PC-9 (cell line): Measurements from ENCODE around the gene VAMP5. TPM values are rescaled to one million over a fixed set of nuclear protein-coding genes. Genes with fewer than 3 reads are reported as not detected.

Source experiments
- BruUV-seq: library from RNA; stranded (reverse); fragments of 400-500 nt; replicated peaks from 2 replicates; lab custom pipeline; 2021; lab: Mats Ljungman, UMichigan
- CTCF ChIA-PET: fragments of 300-600 bp; sonication (Branson Sonifier 250); formaldehyde crosslinking; loops from one replicate; lab custom pipeline; 2022; ENCODE audit warnings: antibody characterized with exemption; lab: Charles Lee
- POLR2A ChIA-PET: fragments of 300-600 bp; sonication (Branson Sonifier 250); formaldehyde crosslinking; loops from one replicate; lab custom pipeline; 2022; ENCODE audit warnings: antibody characterized with exemption; ENCODE audit not compliant: unreplicated experiment; lab: Charles Lee
- DNase-seq, 2 experiments: peaks; one replicate each; pipeline versions ENCODE4 v3.0.0 to v3.0.0-alpha.2; 2015 to 2022; ENCODE audit warnings: mixed read lengths in 1 of 2
- H2AFZ ChIP-seq: fragments of 200-600 bp; sonication (generic); 2 replicates; pipeline ENCODE4 v1.8.1; 2017; ENCODE audit warnings: antibody characterized with exemption
- H3F3A ChIP-seq: fragments of 200-600 bp; sonication (generic); 2 replicates; pipeline ENCODE4 v1.8.1; 2017; ENCODE audit warnings: antibody characterized with exemption, mild to moderate bottlenecking, low read depth; ENCODE audit not compliant: insufficient read depth
- H3K27ac ChIP-seq: fragments of 200-600 bp; sonication (generic); 2 replicates; pipeline ENCODE4 v1.6.1; 2016; ENCODE audit warnings: mixed run types
- H3K27me3 ChIP-seq: fragments of 200-600 bp; sonication (generic); 2 replicates; pipeline ENCODE4 v1.6.1; 2016; ENCODE audit warnings: low read depth, mixed run types; ENCODE audit not compliant: insufficient read depth
- H3K36me3 ChIP-seq: fragments of 200-600 bp; sonication (generic); 2 replicates; pipeline ENCODE4 v1.6.1; 2016; ENCODE audit warnings: low read depth, mixed run types
- H3K4me1 ChIP-seq: fragments of 200-600 bp; sonication (generic); replicated peaks from 2 replicates; pipeline ENCODE4 v1.6.1; 2016; ENCODE audit warnings: mixed run types; ENCODE audit not compliant: insufficient read depth
- H3K4me2 ChIP-seq: fragments of 200-600 bp; sonication (generic); 2 replicates; pipeline ENCODE4 v1.6.1; 2017; ENCODE audit warnings: mixed run types
- H3K4me3 ChIP-seq: fragments of 200-600 bp; sonication (generic); 2 replicates; pipeline ENCODE4 v1.6.1; 2016; ENCODE audit warnings: mixed run types
- H3K79me2 ChIP-seq: fragments of 200-600 bp; sonication (generic); 2 replicates; pipeline ENCODE4 v1.6.1; 2017; ENCODE audit warnings: low read depth, mixed run types
- H3K9me2 ChIP-seq: fragments of 200-600 bp; sonication (generic); 2 replicates; pipeline ENCODE4 v1.8.1; 2017; ENCODE audit warnings: mild to moderate bottlenecking; ENCODE audit not compliant: insufficient read depth
- H3K9me3 ChIP-seq: fragments of 200-600 bp; sonication (generic); 2 replicates; pipeline ENCODE4 v1.8.1; 2016; ENCODE audit warnings: low read depth; ENCODE audit not compliant: insufficient read depth
- H4K20me1 ChIP-seq: fragments of 200-600 bp; sonication (generic); 2 replicates; pipeline ENCODE4 v1.8.1; 2017; ENCODE audit not compliant: insufficient read depth
- EZH2 ChIP-seq: fragments of 200-600 bp; sonication (generic); IDR thresholded peaks from 2 replicates; pipeline ENCODE4 v1.8.0; 2017; ENCODE audit warnings: antibody characterized with exemption, low read depth
- intact Hi-C: fragments of 100-400 bp; cut with micrococcal nuclease; formaldehyde crosslinking; loops from one replicate; pipeline ENCODE4 v1.10.0; 2022; ENCODE audit not compliant: unreplicated experiment
- total RNA-seq: library from RNA; stranded (reverse); gene quantifications from 2 replicates; pipeline ENCODE4 v1.2.3, GENCODE V29; 2021
- TF ChIP-seq, protein P1 (sequence below): fragments of 200-600 bp; sonication (generic); conservative IDR thresholded peaks from 2 replicates; pipeline ENCODE4 v1.6.1; 2017; ENCODE audit warnings: mixed run types, antibody characterized with exemption, mild to moderate bottlenecking, moderate library complexity

Gene VAMP5
- total RNA-seq, 1 experiment from 2014 or later: 7.2 TPM

DNA sequence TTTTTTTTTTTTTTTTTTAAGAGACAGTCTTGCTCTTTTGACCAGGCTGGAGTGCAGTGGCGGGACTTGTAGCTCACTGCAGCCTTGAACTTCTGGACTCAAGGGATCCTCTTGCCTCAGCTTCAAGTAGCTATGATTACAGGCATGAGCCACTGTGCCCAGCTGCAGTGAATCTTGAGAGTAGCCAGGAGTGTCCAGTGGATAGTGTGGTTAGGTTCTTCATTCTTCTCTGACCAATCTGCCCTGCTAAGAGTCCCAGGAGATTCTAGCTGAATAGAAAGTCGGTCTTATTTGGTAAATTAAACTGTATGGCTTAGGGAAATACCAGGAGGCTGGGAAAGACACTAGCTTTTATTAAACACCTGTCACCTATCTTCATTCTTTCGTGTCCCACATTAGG is 47.1 kb downstream of the VAMP5 start:
- no peak for DNase-seq
- Histone ChIP-seq H3K9me2 (no peaks in the 10 kb centered on the region), H3K4me2 (no peak overlapping the region), H3K4me1 (no peaks in the 10 kb centered on the region), H3F3A (peaks cover 17% of the 10 kb centered on the region; the same call in 1 of the 2 replicates), H3K4me3 (no peak overlapping the region), H3K36me3 (peaks cover 18% of the 10 kb centered on the region), H4K20me1 (peaks cover 13% of the 10 kb centered on the region; the same call in 1 of the 2 replicates), H3K27ac (no peak overlapping the region), H3K9me3 (no peaks in the 10 kb centered on the region), H3K27me3 (no peaks in the 10 kb centered on the region), H3K79me2 (no peaks in the 10 kb centered on the region; the same call in 1 of the 2 replicates), H2AFZ (no peak overlapping the region)
- CTCF ChIA-PET: no interaction called here
- intact Hi-C loops: no loop called here
- TF ChIP-seq, protein P1, sequence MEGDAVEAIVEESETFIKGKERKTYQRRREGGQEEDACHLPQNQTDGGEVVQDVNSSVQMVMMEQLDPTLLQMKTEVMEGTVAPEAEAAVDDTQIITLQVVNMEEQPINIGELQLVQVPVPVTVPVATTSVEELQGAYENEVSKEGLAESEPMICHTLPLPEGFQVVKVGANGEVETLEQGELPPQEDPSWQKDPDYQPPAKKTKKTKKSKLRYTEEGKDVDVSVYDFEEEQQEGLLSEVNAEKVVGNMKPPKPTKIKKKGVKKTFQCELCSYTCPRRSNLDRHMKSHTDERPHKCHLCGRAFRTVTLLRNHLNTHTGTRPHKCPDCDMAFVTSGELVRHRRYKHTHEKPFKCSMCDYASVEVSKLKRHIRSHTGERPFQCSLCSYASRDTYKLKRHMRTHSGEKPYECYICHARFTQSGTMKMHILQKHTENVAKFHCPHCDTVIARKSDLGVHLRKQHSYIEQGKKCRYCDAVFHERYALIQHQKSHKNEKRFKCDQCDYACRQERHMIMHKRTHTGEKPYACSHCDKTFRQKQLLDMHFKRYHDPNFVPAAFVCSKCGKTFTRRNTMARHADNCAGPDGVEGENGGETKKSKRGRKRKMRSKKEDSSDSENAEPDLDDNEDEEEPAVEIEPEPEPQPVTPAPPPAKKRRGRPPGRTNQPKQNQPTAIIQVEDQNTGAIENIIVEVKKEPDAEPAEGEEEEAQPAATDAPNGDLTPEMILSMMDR: no peak
- TF ChIP-seq EZH2: no peak
- no TSS peak for BruUV-seq
- POLR2A ChIA-PET: no interaction called here

DNA sequence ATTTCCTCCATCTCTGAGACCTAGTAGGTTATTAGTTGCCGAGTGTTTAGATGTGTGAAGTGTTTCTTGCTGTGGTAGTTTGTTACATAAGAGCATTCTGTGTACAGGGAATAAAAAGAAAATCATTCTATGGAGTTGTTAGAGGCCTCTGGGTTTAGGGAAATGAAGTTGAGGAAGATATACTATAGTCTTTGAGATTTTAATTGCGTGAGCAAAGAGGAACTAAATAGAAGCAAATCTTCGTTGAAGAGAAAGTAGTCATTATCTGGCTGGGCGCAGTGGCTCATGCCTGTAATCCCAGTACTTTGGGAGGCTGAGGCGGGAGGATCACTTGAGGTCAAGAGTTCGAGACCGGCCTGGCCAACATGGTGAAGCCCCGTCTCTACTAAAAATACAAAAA is 50.8 kb downstream of the VAMP5 start:
- BruUV-seq: no TSS peak
- H3K36me3 ChIP-seq: peaks cover 36% of the 10 kb centered on the region
- no peaks in the 10 kb centered on the region for H3K27me3 ChIP-seq
- H4K20me1 ChIP-seq: peaks cover 18% of the 10 kb centered on the region; the same call in 1 of the 2 replicates
- POLR2A ChIA-PET: no interaction called here
- CTCF ChIA-PET: no interaction called here
- no peaks in the 10 kb centered on the region for H3K9me3 ChIP-seq
- no peak overlapping the region for H2AFZ ChIP-seq
- H3K4me3 ChIP-seq: no peak overlapping the region
- no peaks in the 10 kb centered on the region for H3K4me1 ChIP-seq
- H3K79me2 ChIP-seq: no peaks in the 10 kb centered on the region
- no peak for TF ChIP-seq EZH2
- TF ChIP-seq, protein P1: no peak
- H3K9me2 ChIP-seq: no peaks in the 10 kb centered on the region
- H3F3A ChIP-seq: peaks cover 27% of the 10 kb centered on the region
- intact Hi-C loops: loop anchor here (5.0 kb wide), 1 partner anchor 92 kb away; no protein-coding TSS in a partner anchor
- no peak overlapping the region for H3K27ac ChIP-seq
- no peak overlapping the region for H3K4me2 ChIP-seq
- no peak for DNase-seq

DNA sequence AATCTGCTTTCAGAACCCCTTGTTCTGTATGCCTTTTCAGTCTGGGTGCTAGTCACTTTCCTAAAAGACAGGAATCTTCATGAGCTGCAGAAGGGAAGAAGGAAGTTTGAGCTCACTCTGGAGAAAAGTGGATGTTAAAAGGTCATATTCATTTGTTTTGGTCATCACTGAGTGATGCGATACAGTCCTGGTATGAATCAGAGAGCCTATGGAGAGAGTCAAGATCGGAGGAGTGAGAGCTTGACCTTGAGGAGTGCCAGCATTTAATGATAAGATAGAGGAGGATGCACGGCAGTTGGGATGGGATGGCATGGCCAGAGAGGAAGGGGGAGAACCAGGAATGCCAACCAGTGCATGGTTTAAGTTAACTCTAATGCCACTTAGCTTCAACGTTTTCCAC is 51.4 kb downstream of the VAMP5 start:
- H4K20me1 ChIP-seq: peaks cover 18% of the 10 kb centered on the region; the same call in 1 of the 2 replicates
- no peak overlapping the region for H2AFZ ChIP-seq
- no TSS peak for BruUV-seq
- H3K4me3 ChIP-seq: no peak overlapping the region
- TF ChIP-seq EZH2: no peak
- TF ChIP-seq, protein P1: no peak
- no peaks in the 10 kb centered on the region for H3K4me1 ChIP-seq
- ChIA-PET POLR2A (interaction anchor here (0.6 to 0.7 kb wide), 2 partner anchors 16 to 323 kb away, joined by 7 to 11 read pairs; no protein-coding TSS in a partner anchor), CTCF (no interaction called here)
- H3K27me3 ChIP-seq: no peaks in the 10 kb centered on the region
- H3K36me3 ChIP-seq: peaks cover 30% of the 10 kb centered on the region
- H3F3A ChIP-seq: peaks cover 27% of the 10 kb centered on the region
- H3K9me2 ChIP-seq: no peaks in the 10 kb centered on the region
- H3K27ac ChIP-seq: no peak overlapping the region
- no peaks in the 10 kb centered on the region for H3K79me2 ChIP-seq
- no peaks in the 10 kb centered on the region for H3K9me3 ChIP-seq
- DNase-seq: no peak
- H3K4me2 ChIP-seq: no peak overlapping the region
- intact Hi-C loops: loop anchor here (2.0 to 5.0 kb wide), 2 partner anchors 71 to 92 kb away; no protein-coding TSS in a partner anchor
